Tongue (tissue), 2 donors: Measurements from ENCODE around the gene UBE2E2. TPM values are rescaled to one million over a fixed set of nuclear protein-coding genes. Genes with fewer than 3 reads are reported as not detected.

Experiments
- DNase-seq: peaks from one replicate; pipeline ENCODE4 v3.0.0-alpha.2; 2015
- total RNA-seq: library from RNA; depleted of rRNA; stranded (reverse); fragments of >200 nt; gene quantifications from one replicate; pipeline ENCODE4 v1.2.3, GENCODE V29; 2014

UBE2E2 gene
- total RNA-seq, 1 donor from 2014 or later = 177 TPM

GRCh38 chr3:23241256-23241655, 38.1 kb downstream of the UBE2E2 start:
- DNase-seq = no peak

GRCh38 chr3:23242106-23242505, 39.0 kb downstream of the UBE2E2 start:
- no peak for DNase-seq

GRCh38 chr3:23244324-23245041, 41.4 kb downstream of the UBE2E2 start:
- DNase-seq = no peak

GRCh38 chr3:23246651-23247050, 43.5 kb downstream of the UBE2E2 start:
- DNase-seq = no peak

GRCh38 chr3:23248594-23249131, 45.5 kb downstream of the UBE2E2 start:
- DNase-seq = no peak

GRCh38 chr3:23249961-23250360, 46.8 kb downstream of the UBE2E2 start:
- DNase-seq = no peak

GRCh38 chr3:23252122-23252521, 49.0 kb downstream of the UBE2E2 start:
- DNase-seq = no peak

GRCh38 chr3:23253214-23253613, 50.1 kb downstream of the UBE2E2 start:
- DNase-seq = no peak

GRCh38 chr3:23254282-23254681, 51.2 kb downstream of the UBE2E2 start:
- DNase-seq = no peak

GRCh38 chr3:23254835-23255234, 51.7 kb downstream of the UBE2E2 start:
- DNase-seq = no peak

- no peak for DNase-seq
Measured at GRCh38 chr3:23256741-23257435, 53.8 kb downstream of the UBE2E2 start.

GRCh38 chr3:23258110-23258509, 55.0 kb downstream of the UBE2E2 start:
- no peak for DNase-seq

- no peak for DNase-seq
Measured at GRCh38 chr3:23259515-23259914, 56.4 kb downstream of the UBE2E2 start.

GRCh38 chr3:23262766-23263165, 59.6 kb downstream of the UBE2E2 start:
- no peak for DNase-seq

GRCh38 chr3:23263796-23264195, 60.7 kb downstream of the UBE2E2 start:
- no peak for DNase-seq

- no peak for DNase-seq
Measured at GRCh38 chr3:23264413-23264812, 61.3 kb downstream of the UBE2E2 start.

- no peak for DNase-seq
Measured at GRCh38 chr3:23270423-23270822, 67.3 kb downstream of the UBE2E2 start.

GRCh38 chr3:23271876-23272741, 69.0 kb downstream of the UBE2E2 start:
- no peak for DNase-seq

- no peak for DNase-seq
Measured at GRCh38 chr3:23272820-23273219, 69.7 kb downstream of the UBE2E2 start.

GRCh38 chr3:23275061-23275460, 71.9 kb downstream of the UBE2E2 start:
- no peak for DNase-seq

- DNase-seq = no peak
Measured at GRCh38 chr3:23275814-23276213, 72.7 kb downstream of the UBE2E2 start.

GRCh38 chr3:23276913-23277658, 74.0 kb downstream of the UBE2E2 start:
- DNase-seq = no peak
